ENCODE data around the gene ATP9B.
A peak's percentile ranks its signal among the peaks of the same experiment; 100 is the strongest.

GRCh38 chr18:79411614-79412526 lies 342.7 kb downstream of the ATP9B start:
- TF ChIP-seq POLR2A (IDR thresholded peaks at IDR 0.05) (no peak), CTCF (IDR thresholded peaks at IDR 0.05 in 8 of 11, conservative IDR thresholded peaks at IDR 0.05 in 3 of 11) (no peak), POLR2AphosphoS5 (IDR thresholded peaks at IDR 0.05) (peak; percentile 66 to 75 (median 74))

Data from spleen (tissue), 7 donors.